ENCODE data around the gene STPG4. TPM values are rescaled to one million over a fixed set of nuclear protein-coding genes. Genes with fewer than 3 reads are reported as not detected.

Gene STPG4
- polyA plus RNA-seq, 3 donors from 2014 or later, result 0.24 TPM; not detected in 2

DNA sequence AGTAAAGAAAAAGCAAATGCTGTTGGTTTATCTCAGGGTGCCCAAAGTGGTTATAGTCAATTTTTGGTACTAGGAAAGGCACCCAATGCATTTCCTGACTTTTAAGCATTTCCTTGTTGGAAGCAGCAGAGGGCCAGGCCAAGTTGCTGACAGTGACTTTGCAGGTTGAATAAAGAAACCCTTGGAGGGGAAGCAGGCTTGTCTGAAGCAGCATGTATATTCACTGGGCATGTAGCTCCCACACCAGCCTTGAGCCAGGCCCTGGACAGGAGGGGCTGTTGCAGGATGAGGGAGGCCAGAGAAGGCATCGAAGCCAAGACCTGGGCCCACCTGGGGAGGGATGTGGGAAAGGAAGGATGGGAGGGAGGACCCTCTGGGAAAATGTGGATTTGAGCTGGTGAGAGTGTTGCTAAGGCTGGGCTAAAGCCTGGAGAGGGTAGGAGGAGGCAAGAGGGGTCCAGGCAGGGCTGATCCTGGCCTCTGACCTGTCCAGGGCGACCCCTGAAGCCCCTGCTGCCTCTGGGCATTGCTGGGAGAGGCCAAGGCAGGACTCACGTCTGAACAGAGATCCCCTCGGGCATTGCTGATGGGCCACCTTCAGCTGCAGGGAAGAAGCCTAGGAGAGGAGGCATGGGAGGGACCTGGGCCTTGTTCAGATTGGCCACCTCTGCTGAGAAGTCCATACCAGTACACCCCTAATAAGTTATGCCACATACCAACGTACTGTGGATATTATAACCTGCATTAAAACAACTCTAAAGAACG, 79.6 kb downstream of the STPG4 start:
- Mint-ChIP-seq H3K9me3 (no peaks in the 10 kb centered on the region), H3K27ac (peak overlapping the region in 1 of 6 donors; percentile 16), H3K4me1 (peaks cover 27 to 28% of the 10 kb centered on the region in 2 donors), H3K27me3 (ENCODE audit: low read depth in 3 of 3) (peaks cover 0 to 8% (median 7%) of the 10 kb centered on the region in 3 donors), H3K36me3 (peaks cover 0 to 18% (median 3%) of the 10 kb centered on the region in 3 donors), H3K4me3 (no peak overlapping the region)
- DNase-seq, result no peak

GRCh38 chr2:47074691-47075090, 80.4 kb downstream of the STPG4 start:
- Mint-ChIP-seq H3K9me3 (no peaks in the 10 kb centered on the region), H3K4me3 (no peak overlapping the region), H3K27me3 (ENCODE audit: low read depth in 3 of 3) (peaks cover 0 to 8% (median 7%) of the 10 kb centered on the region in 3 donors), H3K4me1 (peaks cover 33 to 35% of the 10 kb centered on the region in 2 donors), H3K36me3 (peaks cover 0 to 18% (median 3%) of the 10 kb centered on the region in 3 donors), H3K27ac (peak overlapping the region in 1 of 6 donors; percentile 40)
- no peak for DNase-seq

DNA sequence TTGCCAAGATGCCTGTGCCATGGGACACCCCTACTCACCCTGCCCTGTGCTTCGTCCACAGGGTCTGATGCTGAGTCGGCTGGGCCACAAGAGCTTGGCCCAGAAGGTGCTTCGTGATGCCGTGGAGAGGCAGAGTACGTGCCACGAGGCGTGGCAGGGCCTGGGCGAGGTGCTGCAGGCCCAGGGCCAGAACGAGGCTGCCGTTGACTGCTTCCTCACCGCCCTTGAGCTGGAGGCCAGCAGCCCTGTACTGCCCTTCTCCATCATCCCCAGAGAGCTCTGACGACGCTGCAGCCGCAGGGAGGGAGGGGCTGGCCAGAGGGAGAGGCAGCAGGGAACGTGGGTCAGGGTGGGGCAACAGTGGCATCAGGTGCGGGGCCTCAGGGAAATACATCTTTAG, 81.5 kb downstream of the STPG4 start:
- DNase-seq, result no peak
- Mint-ChIP-seq H3K4me3 (no peak overlapping the region), H3K9me3 (no peaks in the 10 kb centered on the region), H3K4me1 (peaks cover 33 to 43% of the 10 kb centered on the region in 2 donors), H3K27ac (no peak overlapping the region), H3K27me3 (ENCODE audit: low read depth in 3 of 3) (peaks cover 0 to 8% (median 7%) of the 10 kb centered on the region in 3 donors), H3K36me3 (peaks cover 0 to 15% (median 3%) of the 10 kb centered on the region in 3 donors)

DNA sequence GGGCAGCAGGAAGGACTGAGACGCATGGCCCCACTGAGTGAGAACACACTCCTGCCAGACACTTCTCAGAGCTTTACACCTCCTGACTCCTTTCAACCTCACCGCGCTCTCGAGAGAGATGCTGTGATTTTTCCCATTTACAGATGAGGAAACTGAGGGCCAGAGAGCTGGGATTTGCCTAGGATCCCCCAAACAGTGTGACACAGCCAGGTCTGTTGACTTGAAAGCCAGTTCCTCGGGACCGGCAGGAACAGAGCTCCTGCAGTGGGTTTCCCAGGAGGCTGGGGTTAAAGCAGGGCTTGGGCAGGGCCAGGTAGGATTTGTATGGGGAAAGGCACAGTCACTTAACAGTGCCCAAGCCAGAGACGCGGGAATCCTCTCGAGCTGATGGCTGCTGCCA, 81.9 kb downstream of the STPG4 start:
- H3K36me3 Mint-ChIP-seq, result peaks cover 0 to 15% (median 3%) of the 10 kb centered on the region in 3 donors
- no peaks in the 10 kb centered on the region for H3K9me3 Mint-ChIP-seq
- H3K27me3 Mint-ChIP-seq (ENCODE audit: low read depth in 3 of 3), result peaks cover 0 to 8% (median 7%) of the 10 kb centered on the region in 3 donors
- peaks cover 33 to 45% of the 10 kb centered on the region in 2 donors for H3K4me1 Mint-ChIP-seq
- peak overlapping the region in 1 of 5 donors; percentile 39 for H3K4me3 Mint-ChIP-seq
- no peak for DNase-seq
- H3K27ac Mint-ChIP-seq, result peak overlapping the region in 3 of 6 donors; percentile 27 to 66 (median 54)

- peaks cover 1 to 16% (median 4%) of the 10 kb centered on the region in 3 donors for H3K36me3 Mint-ChIP-seq
- H3K27me3 Mint-ChIP-seq (ENCODE audit: low read depth in 3 of 3), result peaks cover 0 to 8% (median 7%) of the 10 kb centered on the region in 3 donors
- H3K9me3 Mint-ChIP-seq, result no peaks in the 10 kb centered on the region
- H3K27ac Mint-ChIP-seq, result peak overlapping the region in 4 of 6 donors; percentile 15 to 66 (median 40)
- peaks cover 36 to 47% of the 10 kb centered on the region in 2 donors for H3K4me1 Mint-ChIP-seq
- peak in 2 of 3 donors; percentile 13 to 18 for DNase-seq
- H3K4me3 Mint-ChIP-seq, result peak overlapping the region in 2 of 5 donors; percentile 26 to 39
Measured at GRCh38 chr2:47072728-47073191, 82.3 kb downstream of the STPG4 start.

- Mint-ChIP-seq H3K9me3 (no peaks in the 10 kb centered on the region), H3K36me3 (peaks cover 5 to 19% (median 9%) of the 10 kb centered on the region in 3 donors), H3K27ac (peak overlapping the region in 5 of 6 donors; percentile 19 to 77 (median 63)), H3K4me3 (peak overlapping the region; percentile 42 to 87 (median 75)), H3K27me3 (ENCODE audit: low read depth in 3 of 3) (peaks cover 0 to 9% (median 7%) of the 10 kb centered on the region in 3 donors), H3K4me1 (peaks cover 39 to 49% of the 10 kb centered on the region in 2 donors)
- DNase-seq, result no peak
Measured at GRCh38 chr2:47072018-47072691, 83.0 kb downstream of the STPG4 start.

- peaks cover 0 to 6% (median 6%) of the 10 kb centered on the region in 3 donors for H3K27me3 Mint-ChIP-seq (ENCODE audit: low read depth in 3 of 3)
- no peaks in the 10 kb centered on the region for H3K9me3 Mint-ChIP-seq
- peak; percentile 48 to 70 (median 59) for DNase-seq
- peaks cover 39 to 49% of the 10 kb centered on the region in 2 donors for H3K4me1 Mint-ChIP-seq
- peak overlapping the region; percentile 55 to 87 (median 76) for H3K4me3 Mint-ChIP-seq
- H3K36me3 Mint-ChIP-seq, result peaks cover 5 to 23% (median 13%) of the 10 kb centered on the region in 3 donors
- H3K27ac Mint-ChIP-seq, result peak overlapping the region; percentile 19 to 81 (median 70)
Measured at GRCh38 chr2:47070920-47071824, 83.9 kb downstream of the STPG4 start.

DNA sequence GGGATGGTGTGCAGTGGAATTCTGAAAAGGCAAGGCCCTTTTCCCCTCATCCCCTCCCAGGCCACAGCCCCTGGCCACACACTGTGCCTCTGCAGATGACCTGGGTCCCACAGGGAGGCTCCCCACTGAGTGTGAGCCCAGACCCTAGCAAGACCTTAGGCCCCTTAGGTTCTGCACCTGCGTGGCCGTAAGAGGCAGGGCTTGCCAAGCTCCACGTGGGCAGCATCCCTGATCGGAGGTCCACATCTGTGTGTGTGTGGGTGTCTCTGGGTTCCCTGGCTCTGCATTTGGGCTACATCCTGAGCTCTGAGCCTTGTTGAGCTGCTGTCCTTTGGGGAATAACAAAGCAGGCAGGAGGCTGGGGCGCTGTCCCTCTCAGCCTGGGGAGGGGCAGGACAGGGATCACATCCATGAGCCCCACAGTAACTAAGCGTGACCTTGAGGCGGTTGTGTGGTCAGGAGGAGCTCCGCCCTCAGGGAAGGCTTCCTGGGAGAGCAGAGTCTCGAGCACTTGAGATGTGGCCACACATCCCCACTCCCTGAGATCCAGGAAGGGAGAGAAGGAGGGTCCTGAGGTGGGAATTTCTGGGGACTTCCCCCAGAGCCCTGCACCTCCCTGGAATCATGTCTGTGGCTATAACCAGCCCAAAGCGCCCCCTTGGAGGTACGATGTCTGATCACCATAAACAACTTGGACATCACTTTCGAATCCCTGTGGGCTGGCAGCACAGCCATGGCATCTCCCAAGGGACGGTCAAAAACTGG, 84.8 kb downstream of the STPG4 start:
- Mint-ChIP-seq H3K4me1 (peaks cover 39 to 49% of the 10 kb centered on the region in 2 donors), H3K27me3 (ENCODE audit: low read depth in 3 of 3) (peaks cover 0 to 8% (median 5%) of the 10 kb centered on the region in 3 donors), H3K4me3 (peak overlapping the region in 4 of 5 donors; percentile 75 to 87 (median 78)), H3K27ac (peak overlapping the region in 1 of 6 donors; percentile 63), H3K36me3 (peaks cover 11 to 27% (median 17%) of the 10 kb centered on the region in 3 donors), H3K9me3 (no peaks in the 10 kb centered on the region)
- no peak for DNase-seq

GRCh38 chr2:47069628-47070154, 85.4 kb downstream of the STPG4 start:
- no peaks in the 10 kb centered on the region for H3K9me3 Mint-ChIP-seq
- H3K27me3 Mint-ChIP-seq (ENCODE audit: low read depth in 3 of 3), result peaks cover 0 to 8% (median 5%) of the 10 kb centered on the region in 3 donors
- peaks cover 13 to 27% (median 17%) of the 10 kb centered on the region in 3 donors for H3K36me3 Mint-ChIP-seq
- no peak overlapping the region for H3K27ac Mint-ChIP-seq
- DNase-seq, result no peak
- H3K4me1 Mint-ChIP-seq, result peaks cover 39 to 49% of the 10 kb centered on the region in 2 donors
- no peak overlapping the region for H3K4me3 Mint-ChIP-seq

DNA sequence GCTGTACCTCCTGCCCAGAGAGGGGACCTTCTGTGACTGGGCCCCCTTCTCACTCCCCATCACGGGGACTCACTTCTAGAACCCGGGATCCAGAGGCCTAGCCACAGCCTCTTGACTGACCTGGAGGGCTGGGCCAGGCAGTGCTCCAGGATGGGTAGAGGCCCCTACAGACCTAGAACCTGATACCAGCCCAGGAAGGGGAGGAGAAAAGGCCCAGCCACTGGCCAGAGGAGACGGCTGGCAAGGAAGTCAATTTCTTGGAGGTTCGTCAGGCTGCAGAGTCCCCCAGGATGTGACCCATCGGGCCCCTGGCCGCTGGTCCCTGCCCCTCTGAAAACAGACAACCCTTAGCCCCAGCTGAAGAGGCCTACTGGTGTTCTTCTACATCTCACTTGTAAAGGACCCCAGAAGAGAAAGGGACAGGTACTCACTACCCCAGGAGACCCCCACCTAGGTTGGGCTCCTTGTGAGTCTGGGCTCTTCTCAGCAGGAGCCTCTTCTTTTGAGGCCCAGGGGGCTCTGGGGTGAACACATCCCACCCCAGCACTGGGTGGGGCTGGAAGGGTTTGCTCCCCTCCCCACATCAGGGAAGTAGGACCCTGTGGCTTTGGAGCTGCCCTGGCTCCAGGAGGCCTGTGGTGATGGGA, 86.0 kb downstream of the STPG4 start:
- Mint-ChIP-seq H3K27ac (no peak overlapping the region), H3K27me3 (ENCODE audit: low read depth in 3 of 3) (peaks cover 0 to 8% (median 5%) of the 10 kb centered on the region in 3 donors), H3K4me3 (no peak overlapping the region), H3K9me3 (no peaks in the 10 kb centered on the region), H3K36me3 (peaks cover 13 to 27% (median 23%) of the 10 kb centered on the region in 3 donors), H3K4me1 (peaks cover 39 to 49% of the 10 kb centered on the region in 2 donors)
- no peak for DNase-seq

DNA sequence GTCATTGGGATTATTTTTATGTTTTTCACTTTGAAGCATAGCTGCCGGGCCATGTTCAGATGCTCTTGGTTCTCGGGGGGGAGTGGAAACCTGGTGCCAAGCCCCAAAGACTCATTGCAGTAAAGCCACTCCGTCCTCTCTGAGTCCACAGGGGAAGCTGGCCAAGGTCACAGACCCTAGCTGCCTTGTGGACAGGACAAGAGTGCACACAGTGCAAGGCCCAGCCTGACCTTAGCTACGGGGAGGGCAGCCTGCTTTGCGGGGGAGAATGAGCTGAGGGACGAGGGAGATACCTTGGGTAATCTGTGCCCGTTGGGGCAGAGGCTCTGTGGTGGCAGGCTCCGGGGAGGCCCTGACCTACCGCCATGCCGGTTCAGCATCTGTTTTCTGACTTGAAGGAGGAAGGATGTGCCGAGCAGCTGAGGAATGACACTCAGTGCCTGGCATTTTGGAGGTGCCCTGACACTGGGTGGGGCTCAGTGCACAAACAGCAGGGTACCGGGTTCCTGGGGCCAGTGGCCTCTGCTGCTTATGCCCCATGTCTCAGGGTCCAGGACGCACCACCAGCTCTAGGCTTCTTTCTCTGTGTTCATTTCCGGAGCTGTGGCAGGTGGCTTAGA, 87.2 kb downstream of the STPG4 start:
- H3K27ac Mint-ChIP-seq, result no peak overlapping the region
- H3K36me3 Mint-ChIP-seq, result peaks cover 19 to 31% (median 29%) of the 10 kb centered on the region in 3 donors
- peaks cover 0 to 10% (median 5%) of the 10 kb centered on the region in 3 donors for H3K27me3 Mint-ChIP-seq (ENCODE audit: low read depth in 3 of 3)
- no peaks in the 10 kb centered on the region for H3K9me3 Mint-ChIP-seq
- H3K4me1 Mint-ChIP-seq, result peaks cover 35 to 44% of the 10 kb centered on the region in 2 donors
- peak overlapping the region in 1 of 5 donors; percentile 38 for H3K4me3 Mint-ChIP-seq
- no peak for DNase-seq

All from immature natural killer cell (primary cell).